GM12873 (cell line): ENCODE results near the gene SOCS3.

Experiments used
- TF ChIP-seq, protein P1 (sequence below): IDR thresholded peaks from 2 replicates; pipeline ENCODE4 v1.5.1; 2012; ENCODE audit warnings: low read depth, mild to moderate bottlenecking, moderate library complexity, low read length, control low read depth; ENCODE audit not compliant: insufficient read depth; ENCODE audit errors: missing control alignments

SOCS3 gene

GRCh38 chr17:78365561-78366108 lies 5.8 kb upstream of the SOCS3 start:
- TF ChIP-seq, protein P1, sequence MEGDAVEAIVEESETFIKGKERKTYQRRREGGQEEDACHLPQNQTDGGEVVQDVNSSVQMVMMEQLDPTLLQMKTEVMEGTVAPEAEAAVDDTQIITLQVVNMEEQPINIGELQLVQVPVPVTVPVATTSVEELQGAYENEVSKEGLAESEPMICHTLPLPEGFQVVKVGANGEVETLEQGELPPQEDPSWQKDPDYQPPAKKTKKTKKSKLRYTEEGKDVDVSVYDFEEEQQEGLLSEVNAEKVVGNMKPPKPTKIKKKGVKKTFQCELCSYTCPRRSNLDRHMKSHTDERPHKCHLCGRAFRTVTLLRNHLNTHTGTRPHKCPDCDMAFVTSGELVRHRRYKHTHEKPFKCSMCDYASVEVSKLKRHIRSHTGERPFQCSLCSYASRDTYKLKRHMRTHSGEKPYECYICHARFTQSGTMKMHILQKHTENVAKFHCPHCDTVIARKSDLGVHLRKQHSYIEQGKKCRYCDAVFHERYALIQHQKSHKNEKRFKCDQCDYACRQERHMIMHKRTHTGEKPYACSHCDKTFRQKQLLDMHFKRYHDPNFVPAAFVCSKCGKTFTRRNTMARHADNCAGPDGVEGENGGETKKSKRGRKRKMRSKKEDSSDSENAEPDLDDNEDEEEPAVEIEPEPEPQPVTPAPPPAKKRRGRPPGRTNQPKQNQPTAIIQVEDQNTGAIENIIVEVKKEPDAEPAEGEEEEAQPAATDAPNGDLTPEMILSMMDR = no peak

DNA sequence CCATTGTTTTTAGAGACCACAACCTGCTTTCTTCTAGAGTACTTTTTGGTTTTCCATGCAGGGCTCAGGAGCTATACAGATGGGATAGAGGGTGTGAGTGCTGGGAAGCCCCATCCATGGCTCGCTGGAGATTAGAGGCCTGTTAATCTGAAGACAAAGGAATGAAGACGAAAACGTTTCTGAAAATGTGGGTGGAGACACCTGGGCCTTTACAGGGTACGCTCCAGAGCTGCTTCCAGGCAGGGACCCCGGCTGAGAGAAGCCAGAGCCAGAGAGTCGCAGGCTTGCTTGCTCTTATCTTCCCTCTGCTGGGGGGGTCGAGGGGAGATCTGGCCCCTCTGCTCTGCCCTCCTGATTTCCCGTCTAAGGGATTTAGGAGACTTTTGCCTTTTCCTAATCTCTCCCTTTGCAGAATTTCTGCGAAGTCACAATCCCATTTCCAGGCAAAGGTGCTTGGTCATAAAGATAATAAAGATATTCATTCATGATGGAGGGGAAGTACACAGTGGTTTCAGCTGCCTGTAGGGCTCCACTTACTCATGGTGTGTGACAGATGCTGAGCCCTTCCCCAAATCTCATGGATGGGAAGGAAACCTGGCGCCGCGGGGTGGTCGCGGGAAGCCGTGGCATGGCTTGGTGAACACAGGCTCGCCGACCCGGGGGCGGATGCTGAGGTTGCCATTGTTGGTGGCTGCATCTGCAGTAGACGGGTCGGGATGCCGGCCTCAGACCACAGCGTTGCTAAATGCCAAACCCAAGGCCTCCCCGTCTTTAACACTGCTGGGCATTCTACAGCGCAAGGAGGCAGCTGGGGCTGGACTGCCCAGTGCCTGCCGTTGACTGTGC lies 4.8 kb upstream of the SOCS3 start:
- TF ChIP-seq, protein P1 = no peak

DNA sequence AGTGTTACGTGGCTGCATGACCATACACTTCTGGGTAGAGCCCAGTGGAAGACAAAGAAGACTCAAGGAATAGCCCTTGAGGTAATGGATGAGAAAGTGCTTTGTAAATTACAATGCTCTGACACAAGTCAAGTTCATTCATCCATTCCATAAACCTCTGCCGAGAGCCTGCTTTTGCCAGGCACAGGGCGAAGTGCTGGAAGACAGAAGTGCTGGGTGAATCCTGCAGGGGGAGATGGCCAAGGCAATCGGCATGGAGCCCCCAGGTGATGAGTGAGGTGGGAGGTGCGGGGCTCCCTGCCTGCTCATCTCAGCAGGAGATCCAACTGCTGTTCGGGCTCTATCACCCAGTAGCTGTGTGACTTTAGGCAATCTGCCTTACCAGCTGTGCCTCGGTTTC lies 2.8 kb upstream of the SOCS3 start:
- TF ChIP-seq, protein P1 = peak; percentile 29

DNA sequence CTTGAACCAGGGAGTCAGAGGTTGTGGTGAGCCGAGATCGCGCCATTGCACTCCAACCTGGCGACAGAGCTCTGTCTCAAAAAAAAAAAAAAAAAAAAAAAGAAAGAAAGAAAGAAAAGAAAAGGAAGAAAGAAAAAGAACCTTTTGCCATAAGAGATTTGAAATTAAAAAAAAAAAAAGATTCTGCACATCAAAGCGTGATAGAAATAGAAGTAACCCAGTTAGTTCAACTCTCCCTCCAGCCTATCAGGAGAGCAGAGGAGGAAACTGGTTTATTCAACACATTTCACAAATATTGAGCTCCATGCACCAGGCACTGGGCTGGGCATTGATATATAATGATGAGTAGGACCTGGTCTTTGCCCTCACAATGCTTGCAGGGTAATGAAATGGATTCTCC lies 2.4 kb upstream of the SOCS3 start:
- TF ChIP-seq, protein P1 = no peak

GRCh38 chr17:78361225-78361701 lies 1.4 kb upstream of the SOCS3 start:
- TF ChIP-seq, protein P1 = no peak

DNA sequence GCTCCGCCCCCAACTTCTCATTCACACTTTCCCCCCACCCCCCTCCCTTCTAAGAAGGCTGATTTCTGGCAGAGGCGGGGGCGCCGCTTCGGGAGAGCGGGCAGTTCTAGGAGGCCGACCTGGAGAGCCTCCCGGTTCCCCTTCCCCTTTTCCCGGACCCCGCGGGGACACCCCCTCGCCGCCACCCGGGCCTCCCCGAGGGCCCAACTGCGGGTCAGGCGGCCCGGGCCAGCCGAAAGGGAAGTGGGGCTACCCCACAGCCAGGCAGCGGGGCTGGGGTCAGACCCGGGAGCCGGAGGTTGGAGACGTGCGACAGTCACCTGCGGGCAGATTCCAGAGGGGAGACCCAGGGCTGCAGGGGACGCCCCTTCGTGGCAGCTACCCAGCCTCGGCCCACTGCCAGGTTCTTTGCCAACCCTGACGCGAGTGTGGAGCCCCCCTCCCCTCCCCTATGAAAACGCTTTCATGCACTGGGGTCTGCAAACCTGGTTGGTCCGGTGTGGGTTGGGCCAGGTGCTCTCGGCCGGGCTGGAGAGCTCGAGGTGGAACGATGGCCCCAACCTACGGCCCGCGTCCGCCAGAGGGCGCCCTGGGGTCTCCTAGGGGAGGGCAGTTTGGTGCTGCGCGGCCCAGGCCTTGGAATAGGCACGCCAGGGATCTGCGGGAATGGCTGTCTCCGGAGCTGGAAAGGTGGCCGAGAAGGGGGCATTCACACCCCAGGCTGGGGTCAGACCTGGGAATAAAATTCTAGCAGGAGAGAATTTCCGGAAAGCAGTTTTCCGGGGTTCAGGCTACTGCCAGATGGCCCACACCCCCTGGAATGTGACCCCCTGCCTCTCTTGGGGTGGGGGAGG lies 721 bp upstream of the SOCS3 start:
- TF ChIP-seq, protein P1 = peak; percentile 88
